DND-41 (cell line): ENCODE data around the gene ITGB2.
A peak's percentile ranks its signal among the peaks of the same experiment; 100 is the strongest.

Experiments used
- ATAC-seq: fragments of 200-7000 bp; cut with Tn5 transposase; 3 replicates; pipeline ENCODE4 v1.9.1; 2021; ENCODE audit warnings: low read depth; ENCODE audit not compliant: insufficient read depth
- DNase-seq: peaks from one replicate; pipeline ENCODE4 v3.0.0-alpha.2; 2020
- H2AFZ ChIP-seq: 2 replicates; pipeline ENCODE4 v1.6.0; 2012; ENCODE audit warnings: low read depth, low read length
- H3K27ac ChIP-seq: 2 replicates; pipeline ENCODE4 v1.5.1; 2012; ENCODE audit warnings: low read length, inconsistent platforms
- H3K27me3 ChIP-seq: fragments of 200-600 bp; sonication (generic); 2 replicates; pipeline ENCODE4 v1.6.0; 2012; ENCODE audit warnings: low read length, mild to moderate bottlenecking, inconsistent platforms; ENCODE audit not compliant: insufficient read depth, poor library complexity
- H3K36me3 ChIP-seq: 2 replicates; pipeline ENCODE4 v1.5.1; 2012; ENCODE audit warnings: low read length, inconsistent platforms; ENCODE audit not compliant: insufficient read depth
- H3K4me1 ChIP-seq: 2 replicates; pipeline ENCODE4 v1.5.1; 2012; ENCODE audit warnings: mild to moderate bottlenecking, low read length; ENCODE audit not compliant: insufficient read depth
- H3K4me2 ChIP-seq: 2 replicates; pipeline ENCODE4 v1.6.0; 2012; ENCODE audit warnings: mild to moderate bottlenecking, moderate library complexity, low read length, inconsistent platforms; ENCODE audit not compliant: insufficient read depth
- H3K4me3 ChIP-seq, 2 experiments: fragments of 200-600 bp in 1 of 2; shearing (Covaris generic) in 1 of 2; 2 replicates each; pipeline ENCODE4 v1.5.1; 2012 to 2016; ENCODE audit warnings: inconsistent platforms in 2 of 2, low read length in 2 of 2, mild to moderate bottlenecking in 2 of 2, low read depth in 1 of 2, moderate library complexity in 1 of 2
- H3K79me2 ChIP-seq: 2 replicates; pipeline ENCODE4 v1.6.0; 2012; ENCODE audit warnings: low read length, inconsistent platforms; ENCODE audit not compliant: insufficient read depth
- H3K9ac ChIP-seq: 2 replicates; pipeline ENCODE4 v1.6.0; 2012; ENCODE audit warnings: low read depth, mild to moderate bottlenecking, inconsistent platforms, low read length, moderate library complexity
- H3K9me3 ChIP-seq: 2 replicates; pipeline ENCODE4 v1.5.1; 2012; ENCODE audit warnings: low read length, moderate library complexity, mild to moderate bottlenecking, inconsistent platforms; ENCODE audit not compliant: insufficient read depth, severe bottlenecking
- H4K20me1 ChIP-seq: 2 replicates; pipeline ENCODE4 v1.6.0; 2012; ENCODE audit warnings: low read length; ENCODE audit not compliant: insufficient read depth
- CTCF ChIP-seq: IDR thresholded peaks from 2 replicates; pipeline ENCODE4 v1.5.1; 2012; ENCODE audit warnings: borderline replicate concordance, low read length, moderate library complexity, mild to moderate bottlenecking; ENCODE audit not compliant: poor library complexity, severe bottlenecking; ENCODE audit errors: extremely low read depth
- EZH2 ChIP-seq: IDR thresholded peaks from 3 replicates; pipeline ENCODE4 v1.6.1; 2012; ENCODE audit warnings: borderline replicate concordance, low read depth, mild to moderate bottlenecking, moderate library complexity, low read length, inconsistent platforms; ENCODE audit not compliant: severe bottlenecking

Gene ITGB2

GRCh38 chr21:44955141-44955797, 34.6 kb upstream of the ITGB2 start:
- Histone ChIP-seq H2AFZ (no peak overlapping the region), H3K27ac (0 out of 2 replicates have a peak overlapping the region, but pooled peaks have one; percentile 13), H3K4me3 (no peak overlapping the region), H3K9ac (no peak overlapping the region), H3K4me2 (no peak overlapping the region), H3K4me1 (no peaks in the 10 kb centered on the region), H4K20me1 (peaks cover 86% of the 10 kb centered on the region), H3K9me3 (no peaks in the 10 kb centered on the region), H3K36me3 (peaks cover 93% of the 10 kb centered on the region), H3K27me3 (no peaks in the 10 kb centered on the region), H3K79me2 (peaks cover 72% of the 10 kb centered on the region)
- no peak for ATAC-seq
- TF ChIP-seq EZH2 = no peak
- no peak for TF ChIP-seq CTCF
- DNase-seq = no peak

- Histone ChIP-seq H3K27ac (no peak overlapping the region), H3K79me2 (peaks cover 81% of the 10 kb centered on the region), H3K4me3 (no peak overlapping the region), H3K4me1 (no peaks in the 10 kb centered on the region), H3K4me2 (no peak overlapping the region), H3K27me3 (no peaks in the 10 kb centered on the region), H4K20me1 (peaks cover 88% of the 10 kb centered on the region), H3K9me3 (no peaks in the 10 kb centered on the region), H3K36me3 (peaks cover 90% of the 10 kb centered on the region), H3K9ac (no peak overlapping the region), H2AFZ (no peak overlapping the region)
- TF ChIP-seq EZH2 = no peak
- no peak for TF ChIP-seq CTCF
- ATAC-seq = no peak
- DNase-seq = no peak
Measured at GRCh38 chr21:44954281-44954771, 33.6 kb upstream of the ITGB2 start.

DNA sequence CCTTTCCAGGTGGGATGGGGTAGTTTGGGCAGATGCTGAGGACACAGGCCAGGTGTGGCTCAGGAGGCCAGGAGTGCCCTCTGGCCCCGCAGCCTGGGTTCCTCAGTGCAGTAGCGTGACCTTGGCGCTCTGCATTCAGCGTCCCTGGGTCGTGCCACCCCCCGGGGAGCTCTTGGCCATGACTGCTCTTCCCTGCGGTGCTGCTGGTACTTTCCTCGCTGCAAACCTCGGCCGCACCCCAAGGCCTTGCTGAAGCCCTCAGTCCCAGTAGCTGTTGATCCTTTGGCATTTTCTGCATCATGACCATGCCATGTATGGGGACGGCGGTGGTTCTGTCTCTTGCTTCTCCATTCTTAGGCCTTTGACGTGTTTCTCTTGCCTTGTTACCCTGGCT, 32.9 kb upstream of the ITGB2 start:
- Histone ChIP-seq H3K9ac (no peak overlapping the region), H4K20me1 (peaks cover 94% of the 10 kb centered on the region), H3K4me2 (no peak overlapping the region), H3K27me3 (no peaks in the 10 kb centered on the region), H3K4me1 (no peaks in the 10 kb centered on the region), H3K79me2 (peaks cover 88% of the 10 kb centered on the region), H3K27ac (no peak overlapping the region), H3K9me3 (no peaks in the 10 kb centered on the region), H3K36me3 (peaks cover 93% of the 10 kb centered on the region), H3K4me3 (no peak overlapping the region), H2AFZ (no peak overlapping the region)
- ATAC-seq (no peak), DNase-seq (no peak)
- no peak for TF ChIP-seq CTCF
